SK-N-SH treated with all-trans-retinoic acid at 6 μM for 48 hours (cell line): ENCODE measurements around the gene NFKB1.

Experiments
- RARB ChIP-seq: fragments of 250-450 bp; sonication (Bioruptor Pico); IDR thresholded peaks from 2 replicates; pipeline ENCODE4 v1.8.0; 2021; ENCODE audit warnings: mild to moderate bottlenecking, moderate library complexity
- ZNF565 ChIP-seq: fragments of 450-650 bp; formaldehyde crosslinking; conservative IDR thresholded peaks from 2 replicates; pipeline ENCODE4 v1.5.0; 2020; ENCODE audit warnings: low read depth, mild to moderate bottlenecking, moderate library complexity

GRCh38 chr4:102604222-102604940 is 103.2 kb downstream of the NFKB1 start:
- TF ChIP-seq RARB (CRISPR knock-in tag) = no peak
- TF ChIP-seq ZNF565 (CRISPR knock-in tag) = no peak
